ENCODE results near the gene NDE1.

NDE1 gene

DNA sequence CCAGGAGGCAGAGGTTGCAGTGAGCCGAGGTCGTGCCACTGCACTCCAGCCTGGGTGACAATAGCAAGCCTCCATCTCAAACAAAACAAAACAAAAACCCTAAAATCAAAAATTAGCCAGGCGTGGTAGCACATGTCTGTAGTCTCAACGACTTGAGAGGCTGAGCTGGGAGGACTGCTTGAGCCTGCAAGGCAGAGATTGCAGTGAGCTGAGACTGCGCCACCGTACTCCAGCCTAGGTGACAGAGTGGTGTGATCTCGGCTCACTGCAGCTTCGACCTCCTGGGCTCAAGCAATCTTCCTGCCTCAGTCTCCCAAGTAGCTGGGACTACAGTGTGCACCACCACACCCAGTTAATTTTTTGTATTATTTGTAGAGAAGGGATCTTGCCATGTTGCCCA lies 119.2 kb downstream of the NDE1 start:
- no peak for DNase-seq

GRCh38 chr16:15770107-15770506 lies 120.1 kb downstream of the NDE1 start:
- no peak for DNase-seq

DNA sequence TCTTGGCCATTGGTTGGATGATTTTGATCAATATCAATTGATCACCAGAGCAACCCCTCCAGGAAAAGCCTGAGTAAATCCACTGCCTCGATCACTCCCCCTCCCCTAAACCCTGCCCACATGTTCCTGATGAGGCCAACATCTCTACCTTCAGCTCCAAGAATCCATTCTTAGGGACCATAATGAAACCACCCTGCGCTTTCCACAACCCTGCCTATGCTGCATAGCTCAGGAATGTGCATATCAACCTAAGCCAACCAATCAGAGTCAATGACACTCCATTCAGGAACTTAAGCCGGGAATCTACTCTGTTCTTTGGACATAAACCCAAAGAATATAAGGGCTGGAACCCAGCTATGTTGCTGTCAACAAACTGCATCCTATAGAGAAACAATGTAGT lies 120.5 kb downstream of the NDE1 start:
- no peak for DNase-seq

DNA sequence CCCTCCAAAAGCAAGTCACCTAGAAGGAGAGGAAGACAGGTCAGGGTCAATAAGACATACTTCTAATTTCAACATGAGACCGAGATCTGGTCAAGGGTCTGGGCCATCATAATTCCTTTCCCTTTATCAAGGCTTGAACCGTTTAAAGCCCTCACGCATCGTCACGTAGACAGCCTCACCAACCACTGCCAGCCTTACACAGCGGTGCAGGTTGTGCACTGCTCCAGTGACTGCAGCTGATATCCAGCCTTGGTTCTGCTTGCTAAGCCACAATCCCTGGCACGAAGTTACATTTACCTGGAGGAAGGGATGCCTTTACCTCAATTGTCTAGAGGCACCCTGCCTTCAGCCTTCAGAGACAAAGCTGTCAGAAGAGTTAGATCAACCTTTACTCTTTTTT lies 121.6 kb downstream of the NDE1 start:
- no peak for DNase-seq

DNA sequence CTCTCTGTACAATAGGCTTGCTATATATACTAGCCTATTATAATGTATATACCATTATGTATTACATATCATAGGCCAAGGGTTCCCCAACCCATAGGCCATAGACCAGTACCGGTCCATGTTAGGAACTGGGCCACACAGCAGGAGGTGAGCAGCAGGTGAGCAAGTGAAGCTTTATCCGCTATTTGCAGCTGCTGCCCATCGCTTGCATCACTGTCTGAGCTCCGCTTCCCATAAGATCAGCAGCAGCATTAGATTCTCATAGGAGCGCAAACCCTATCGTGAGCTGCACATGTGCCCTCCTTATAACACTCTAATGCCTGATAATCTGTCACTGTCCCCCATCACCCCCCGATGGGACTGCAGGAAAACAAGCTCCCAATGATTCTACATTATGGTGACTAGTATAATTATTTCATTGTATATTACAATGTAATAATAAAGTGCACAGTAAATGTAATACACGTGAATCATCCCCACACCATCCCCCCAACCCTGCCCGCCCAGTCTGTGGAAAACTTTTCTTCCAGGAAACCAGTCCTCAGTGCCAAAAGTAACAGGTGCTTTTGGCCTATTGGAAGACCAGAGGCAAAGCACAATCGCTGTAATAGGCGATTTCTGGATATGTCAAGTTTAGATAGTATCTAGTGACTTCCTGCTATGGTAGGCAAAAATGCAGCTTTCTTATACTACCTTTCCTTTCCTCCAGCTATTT lies 122.7 kb downstream of the NDE1 start:
- no peak for DNase-seq

- DNase-seq: no peak
These were observed 123.9 kb downstream of the NDE1 start for GRCh38 chr16:15773968-15774367.

- no peak for DNase-seq
These were observed 125.2 kb downstream of the NDE1 start for GRCh38 chr16:15775209-15775608.

- DNase-seq: no peak
These were observed 125.7 kb downstream of the NDE1 start for GRCh38 chr16:15775663-15776304.

All from right kidney (tissue), 1 donor.